Activated CD8-positive, alpha-beta memory T cell treated with anti-CD3 and anti-CD28 coated beads, Interleukin-2, amount 50 U/mL, for 24 hours (primary cell): Measurements from ENCODE around the gene NEURL4.

Experiments used
- DNase-seq: peaks from one replicate; pipeline ENCODE4 v3.0.0-alpha.2; 2020; ENCODE audit errors: extremely low read depth

NEURL4 gene

GRCh38 chr17:7279448-7279847 is 49.7 kb downstream of the NEURL4 start:
- no peak for DNase-seq

- DNase-seq, result no peak
Observed at GRCh38 chr17:7266784-7267183, 62.4 kb downstream of the NEURL4 start.
